Uterus (tissue), 2 donors: ENCODE data around the gene MEAK7.

Source experiments
- POLR2A ChIP-seq, 2 donors: fragments of 450-650 bp; IDR thresholded peaks; one replicate each; pipeline ENCODE4 v1.6.1; 2016; ENCODE audit warnings: antibody characterized with exemption in 2 of 2, mild to moderate bottlenecking in 1 of 2, moderate library complexity in 1 of 2
- TF ChIP-seq, protein P1 (sequence below), 4 experiments: fragments of 200-600 bp in 2 of 4; fragments of 450-650 bp in 2 of 4; sonication (generic) in 2 of 4; IDR thresholded peaks; one replicate each; pipeline ENCODE4 v1.5.1; 2016 to 2019; ENCODE audit warnings: antibody characterized with exemption in 4 of 4, mild to moderate bottlenecking in 2 of 4, moderate library complexity in 1 of 4

DNA sequence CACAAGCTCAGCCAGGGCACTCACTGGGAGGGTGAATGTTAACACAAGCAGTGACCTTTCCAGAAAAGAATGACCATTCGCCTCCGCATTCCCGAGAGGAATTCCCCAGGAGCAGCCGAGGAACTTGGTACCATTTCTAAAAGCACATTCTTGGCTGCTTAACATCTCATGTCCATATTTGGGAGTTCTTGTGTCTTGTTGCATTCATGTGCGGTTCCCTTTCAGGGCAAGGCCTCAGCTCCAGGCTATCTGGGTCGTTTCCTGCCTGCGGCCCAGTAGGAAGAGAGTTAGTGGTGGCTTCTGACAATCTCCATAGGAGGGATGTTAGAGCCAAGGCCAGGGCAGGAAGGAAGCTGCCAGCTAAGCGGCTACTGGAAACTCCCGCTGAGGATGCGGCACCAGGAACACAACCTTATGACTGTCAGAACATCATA is 27.8 kb upstream of the MEAK7 start:
- TF ChIP-seq, protein P1, sequence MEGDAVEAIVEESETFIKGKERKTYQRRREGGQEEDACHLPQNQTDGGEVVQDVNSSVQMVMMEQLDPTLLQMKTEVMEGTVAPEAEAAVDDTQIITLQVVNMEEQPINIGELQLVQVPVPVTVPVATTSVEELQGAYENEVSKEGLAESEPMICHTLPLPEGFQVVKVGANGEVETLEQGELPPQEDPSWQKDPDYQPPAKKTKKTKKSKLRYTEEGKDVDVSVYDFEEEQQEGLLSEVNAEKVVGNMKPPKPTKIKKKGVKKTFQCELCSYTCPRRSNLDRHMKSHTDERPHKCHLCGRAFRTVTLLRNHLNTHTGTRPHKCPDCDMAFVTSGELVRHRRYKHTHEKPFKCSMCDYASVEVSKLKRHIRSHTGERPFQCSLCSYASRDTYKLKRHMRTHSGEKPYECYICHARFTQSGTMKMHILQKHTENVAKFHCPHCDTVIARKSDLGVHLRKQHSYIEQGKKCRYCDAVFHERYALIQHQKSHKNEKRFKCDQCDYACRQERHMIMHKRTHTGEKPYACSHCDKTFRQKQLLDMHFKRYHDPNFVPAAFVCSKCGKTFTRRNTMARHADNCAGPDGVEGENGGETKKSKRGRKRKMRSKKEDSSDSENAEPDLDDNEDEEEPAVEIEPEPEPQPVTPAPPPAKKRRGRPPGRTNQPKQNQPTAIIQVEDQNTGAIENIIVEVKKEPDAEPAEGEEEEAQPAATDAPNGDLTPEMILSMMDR (IDR thresholded peaks at IDR 0.05) = no peak
- TF ChIP-seq POLR2A (IDR thresholded peaks at IDR 0.05) = no peak
